ENCODE data around the gene IL6. TPM values are rescaled to one million over a fixed set of nuclear protein-coding genes. Genes with fewer than 3 reads are reported as not detected.
A peak's percentile ranks its signal among the peaks of the same experiment; 100 is the strongest.

Gene IL6
- total and polyA plus RNA-seq, 9 of the 15 experiments (the other 6 are each of a cell fraction or from before 2014, with no cell fraction given), result 0.76 to 2.9 (median 1.5) TPM

- in situ Hi-C loops (cut with MboI), result no loop called here
- H3K79me2 ChIP-seq (ENCODE audit: control insufficient read depth, insufficient read depth, low read length), result peaks cover 33% of the 10 kb centered on the region; the same call in 2 of the 3 replicates
- no TSS peak for BruUV-seq (replicated peaks)
- peak; percentile 62 for ATAC-seq
- H3K36me3 ChIP-seq (ENCODE audit: control insufficient read depth, insufficient read depth, low read length), result peaks cover 16% of the 10 kb centered on the region; the same call in 2 of the 3 replicates
- WGBS (ENCODE audit: insufficient coverage, low coverage, missing lambda C conversion rate), result 0% methylated on average over 4 of the region's 4 CpGs
- intact Hi-C loops (cut with micrococcal nuclease), result loop anchor here (1.0 to 5.0 kb wide), 5 partner anchors 13 to 120 kb away; partner anchors contain the start of gene IL6
- H3K9me3 ChIP-seq (replicated peaks; ENCODE audit: control insufficient read depth, insufficient read depth, low read depth, low read length), result no peaks in the 10 kb centered on the region
- peak; percentile 53 to 80 (median 58) for DNase-seq (ENCODE audit: extremely low read depth in 1 of 4, low spot score in 3 of 4)
- CTCF ChIA-PET (ENCODE audit: low intra/inter-chr PET ratio), result interaction anchor here (0.9 kb wide), 1 partner anchor 14 kb away, joined by 3 read pairs; no protein-coding TSS in a partner anchor
- H3K9ac ChIP-seq (ENCODE audit: insufficient read depth in 1 of 2, low read depth in 2 of 2, low read length in 2 of 2), result peak overlapping the region in 1 of 2 experiments; percentile 56; a peak in 2 of 4 replicates
- H3K4me2 ChIP-seq (ENCODE audit: insufficient read depth, low read length), result peak overlapping the region; percentile 77
- no peaks in the 10 kb centered on the region for H4K20me1 ChIP-seq (replicated peaks; ENCODE audit: control insufficient read depth, insufficient read depth, low read length)
- peaks cover 12 to 70% of the 10 kb centered on the region in 2 experiments for H3K4me1 ChIP-seq (replicated peaks in 1 of 2; ENCODE audit: control insufficient read depth in 2 of 2, insufficient read depth in 2 of 2, low read length in 2 of 2)
- no peak overlapping the region for H3K4me3 ChIP-seq
- no peaks in the 10 kb centered on the region for H3K27me3 ChIP-seq (ENCODE audit: control insufficient read depth in 2 of 2, insufficient read depth in 2 of 2, low read length in 2 of 2)
- H3K9me1 ChIP-seq (ENCODE audit: control insufficient read depth, insufficient read depth, low read length), result no peaks in the 10 kb centered on the region
- peak; percentile 68 for FAIRE-seq
- peak overlapping the region; percentile 85 for H3K27ac ChIP-seq (ENCODE audit: extremely low read depth, low read depth, low read length)
- POLR2A ChIA-PET, result interaction anchor here (0.7 to 2.2 kb wide), 6 partner anchors 11 to 97 kb away, joined by 3 to 22 read pairs (median 6); no protein-coding TSS in a partner anchor
- H2AFZ ChIP-seq (ENCODE audit: low read depth, low read length), result peak overlapping the region; percentile 51
- TF ChIP-seq TSHZ1 (CRISPR knock-in tag; IDR thresholded peaks at IDR 0.05), result peak; percentile 71
- TF ChIP-seq PBX2 (CRISPR knock-in tag; IDR thresholded peaks at IDR 0.05; ENCODE audit: low read depth), result no peak
- 0 out of 2 replicates have a peak, but pooled peaks have one; percentile 20 for TF ChIP-seq PBX2 (tag; conservative IDR thresholded peaks at IDR 0.05; ENCODE audit: low read depth)
- 0 out of 2 replicates have a peak, but pooled peaks have one; percentile 10 for TF ChIP-seq ZNF324 (CRISPR knock-in tag; IDR thresholded peaks at IDR 0.05)
- no peak for TF ChIP-seq ZNF197 (CRISPR knock-in tag; IDR thresholded peaks at IDR 0.05; ENCODE audit: low read depth)
- TF ChIP-seq ZBTB17 (CRISPR knock-in tag; IDR thresholded peaks at IDR 0.05), result 0 out of 2 replicates have a peak, but pooled peaks have one; percentile 68
- TF ChIP-seq ZBTB33 (CRISPR knock-in tag; IDR thresholded peaks at IDR 0.05), result 0 out of 2 replicates have a peak, but pooled peaks have one; percentile 7
- no peak for TF ChIP-seq BRD4 (IDR thresholded peaks at IDR 0.05)
- TF ChIP-seq ETV5 (CRISPR knock-in tag; IDR thresholded peaks at IDR 0.05; ENCODE audit: low read depth), result peak; percentile 84
- TF ChIP-seq TARDBP (IDR thresholded peaks at IDR 0.05), result peak; percentile 48; the same call in 1 of the 2 replicates
- no peak for TF ChIP-seq SRSF3 (IDR thresholded peaks at IDR 0.05; ENCODE audit: insufficient read depth, low read length)
- peak; percentile 62; the same call in 1 of the 2 replicates for TF ChIP-seq C11orf30 (IDR thresholded peaks at IDR 0.05; ENCODE audit: low read depth)
These were observed 44.9 kb upstream of the IL6 start for GRCh38 chr7:22681852-22682657.
